ENCODE data around the gene KRT31.
"Not testable (repeated sequence)": the region's sequence is repeated elsewhere in the genome, so short reads cannot be mapped to it uniquely, and the experiment has no call there.

KRT31 gene

GRCh38 chr17:41417127-41417526, 19.7 kb upstream of the KRT31 start:
- no peak for DNase-seq

GRCh38 chr17:41416479-41416878, 19.1 kb upstream of the KRT31 start:
- DNase-seq = no peak

- DNase-seq = no peak
Observed at GRCh38 chr17:41415833-41416335, 18.5 kb upstream of the KRT31 start.

- DNase-seq = no peak
Observed at GRCh38 chr17:41415411-41415810, 18.0 kb upstream of the KRT31 start.

- DNase-seq = no peak
Observed at GRCh38 chr17:41413982-41414381, 16.6 kb upstream of the KRT31 start.

- DNase-seq = no peak
Observed at GRCh38 chr17:41413353-41413957, 16.0 kb upstream of the KRT31 start.

GRCh38 chr17:41411072-41411840, 13.8 kb upstream of the KRT31 start:
- no peak for DNase-seq

- no peak for DNase-seq
Observed at GRCh38 chr17:41407226-41407625, 9.8 kb upstream of the KRT31 start.

GRCh38 chr17:41406205-41406604, 8.8 kb upstream of the KRT31 start:
- DNase-seq = no peak

GRCh38 chr17:41404024-41404671, 6.7 kb upstream of the KRT31 start:
- DNase-seq = peak; percentile 23

- DNase-seq = no peak
Observed at GRCh38 chr17:41403404-41404023, 6.1 kb upstream of the KRT31 start.

GRCh38 chr17:41402161-41402560, 4.8 kb upstream of the KRT31 start:
- no peak for DNase-seq

GRCh38 chr17:41396340-41396739, 1.1 kb downstream of the KRT31 start:
- DNase-seq = no peak

- no peak for DNase-seq
Observed at GRCh38 chr17:41395611-41396010, 1.8 kb downstream of the KRT31 start.

GRCh38 chr17:41395044-41395443, 2.4 kb downstream of the KRT31 start:
- not testable (repeated sequence) for DNase-seq

- DNase-seq = no peak
Observed at GRCh38 chr17:41394254-41394996, 3.0 kb downstream of the KRT31 start.

GRCh38 chr17:41393826-41394225, 3.6 kb downstream of the KRT31 start:
- no peak for DNase-seq

- DNase-seq = no peak
Observed at GRCh38 chr17:41393294-41393693, 4.1 kb downstream of the KRT31 start.

GRCh38 chr17:41392278-41392677, 5.1 kb downstream of the KRT31 start:
- DNase-seq = no peak

- DNase-seq = no peak
Observed at GRCh38 chr17:41391535-41391934, 5.9 kb downstream of the KRT31 start.

GRCh38 chr17:41390411-41390938, 6.9 kb downstream of the KRT31 start:
- DNase-seq = no peak

- DNase-seq = no peak
Observed at GRCh38 chr17:41387670-41388069, 9.7 kb downstream of the KRT31 start.

- no peak for DNase-seq
Observed at GRCh38 chr17:41386227-41386626, 11.2 kb downstream of the KRT31 start.

Data from activated CD8-positive, alpha-beta memory T cell treated with anti-CD3 and anti-CD28 coated beads, Interleukin-2, amount 50 U/mL, for 4 hours (primary cell).